ENCODE results near the gene VPS52.

GRCh38 chr6:33317669-33318425 is 46.2 kb upstream of the VPS52 start, which contains the start of gene ZBTB22:
- TF ChIP-seq ZNF292 (tag by site-specific recombination; IDR thresholded peaks at IDR 0.05; ENCODE audit: borderline replicate concordance, low read depth) (no peak), ZSCAN5A (tag by site-specific recombination; IDR thresholded peaks at IDR 0.05) (no peak), ZNF830 (tag by site-specific recombination; IDR thresholded peaks at IDR 0.05; ENCODE audit: low read depth) (no peak), HOXC10 (CRISPR knock-in tag; IDR thresholded peaks at IDR 0.05) (no peak), ZNF121 (tag by site-specific recombination; IDR thresholded peaks at IDR 0.05) (no peak)
